HG03442 (cell line): Measurements from ENCODE around the gene MNT.

Experiments
- ATAC-seq: cut with Tn5 transposase; IDR thresholded peaks from one replicate; pipeline ENCODE4 v1.9.1; 2021; ENCODE audit warnings: mild to moderate bottlenecking, moderate library complexity; ENCODE audit not compliant: unreplicated experiment

Gene MNT

DNA sequence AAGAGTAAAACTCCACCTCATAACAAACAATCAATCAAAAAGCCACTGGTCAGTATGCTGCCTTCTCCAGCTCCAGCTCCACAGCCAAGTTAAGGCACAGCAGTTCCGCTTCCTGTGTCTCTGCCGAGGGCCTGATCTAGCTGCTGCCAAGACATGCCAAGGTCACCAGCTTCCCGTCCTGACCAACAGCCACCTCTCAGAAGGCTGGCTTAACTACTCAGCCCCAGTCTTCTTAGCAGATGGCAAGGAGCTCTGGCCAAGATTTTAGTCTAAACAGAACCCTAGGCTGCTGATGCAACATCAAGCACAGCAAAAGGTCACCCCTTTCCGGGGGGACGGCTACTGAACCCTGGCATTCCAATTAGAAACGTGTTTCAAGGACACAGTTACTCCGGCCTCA lies 17.7 kb upstream of the MNT start:
- no peak for ATAC-seq

- no peak for ATAC-seq
Measured at GRCh38 chr17:2416010-2416734, 15.3 kb upstream of the MNT start.

DNA sequence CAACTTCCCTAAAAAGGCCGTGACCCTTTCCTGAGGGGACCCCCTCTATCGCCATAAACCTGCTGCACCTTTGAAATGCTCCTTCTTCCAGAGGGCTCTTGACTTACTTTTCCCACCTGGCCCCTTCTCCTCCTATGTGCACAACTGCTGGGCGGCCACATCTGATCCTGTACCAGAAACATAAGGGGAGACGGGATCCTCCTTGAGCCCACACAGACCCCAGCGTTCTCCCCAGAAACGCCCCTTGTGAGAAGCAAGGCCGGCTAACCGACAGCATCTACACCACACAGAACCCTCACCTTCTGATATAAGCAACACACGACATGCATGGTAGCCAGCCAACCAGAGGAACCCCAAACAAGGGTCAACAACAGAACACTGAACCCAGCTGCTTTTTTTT lies 14.2 kb upstream of the MNT start:
- ATAC-seq, result no peak

DNA sequence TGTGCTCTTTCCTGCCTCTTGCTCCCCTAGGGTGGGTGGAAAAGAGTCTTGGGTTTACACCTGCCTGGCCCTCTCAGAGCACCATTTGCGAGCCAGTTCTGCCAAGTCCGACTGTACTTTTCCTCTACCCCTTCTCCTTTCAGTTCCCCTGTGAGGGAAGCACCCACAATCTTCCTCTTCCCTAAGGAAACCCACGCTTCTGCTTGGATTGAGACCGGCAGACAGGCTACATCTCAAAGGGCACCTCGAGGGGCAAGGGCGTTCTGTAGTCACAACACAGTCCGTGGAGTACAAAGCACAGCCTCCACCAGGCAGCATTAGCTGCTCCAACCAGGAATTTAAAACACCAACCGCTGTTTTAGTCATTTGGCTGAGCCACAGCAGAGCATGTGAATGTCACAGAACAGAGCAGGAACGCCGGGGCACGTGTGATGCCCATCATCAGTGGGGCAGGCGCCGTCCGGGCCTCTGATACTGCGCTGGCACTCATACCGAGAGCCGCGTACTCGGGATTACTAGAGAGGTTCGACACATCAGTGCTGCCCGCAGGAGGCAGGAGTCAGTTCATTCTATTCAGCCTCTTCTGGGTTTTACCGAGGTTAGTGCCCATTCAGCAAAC lies 13.7 kb upstream of the MNT start:
- no peak for ATAC-seq

- ATAC-seq, result no peak
Measured at GRCh38 chr17:2412561-2413021, 11.7 kb upstream of the MNT start.

DNA sequence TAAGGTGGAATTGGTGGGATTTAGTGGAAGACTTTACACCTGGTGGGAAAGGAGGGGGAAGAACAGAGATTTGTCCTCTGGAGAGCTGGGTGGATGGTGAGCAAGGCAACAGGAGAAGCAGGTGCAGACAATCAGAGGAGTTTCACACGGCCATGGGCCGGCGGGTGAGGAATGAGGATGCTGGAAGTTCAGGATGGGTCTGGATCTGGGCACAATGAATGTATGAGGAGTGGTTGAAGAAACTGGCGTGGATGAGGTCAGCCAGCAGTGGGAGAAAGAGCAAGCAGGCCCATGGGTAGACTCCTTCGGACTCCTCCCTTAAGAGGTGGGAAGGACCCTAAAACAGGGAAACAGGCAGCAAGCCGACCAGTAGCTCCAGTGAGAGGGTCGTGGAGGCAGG lies 10.1 kb upstream of the MNT start:
- ATAC-seq, result no peak

GRCh38 chr17:2406903-2407790 lies 6.3 kb upstream of the MNT start:
- no peak for ATAC-seq

DNA sequence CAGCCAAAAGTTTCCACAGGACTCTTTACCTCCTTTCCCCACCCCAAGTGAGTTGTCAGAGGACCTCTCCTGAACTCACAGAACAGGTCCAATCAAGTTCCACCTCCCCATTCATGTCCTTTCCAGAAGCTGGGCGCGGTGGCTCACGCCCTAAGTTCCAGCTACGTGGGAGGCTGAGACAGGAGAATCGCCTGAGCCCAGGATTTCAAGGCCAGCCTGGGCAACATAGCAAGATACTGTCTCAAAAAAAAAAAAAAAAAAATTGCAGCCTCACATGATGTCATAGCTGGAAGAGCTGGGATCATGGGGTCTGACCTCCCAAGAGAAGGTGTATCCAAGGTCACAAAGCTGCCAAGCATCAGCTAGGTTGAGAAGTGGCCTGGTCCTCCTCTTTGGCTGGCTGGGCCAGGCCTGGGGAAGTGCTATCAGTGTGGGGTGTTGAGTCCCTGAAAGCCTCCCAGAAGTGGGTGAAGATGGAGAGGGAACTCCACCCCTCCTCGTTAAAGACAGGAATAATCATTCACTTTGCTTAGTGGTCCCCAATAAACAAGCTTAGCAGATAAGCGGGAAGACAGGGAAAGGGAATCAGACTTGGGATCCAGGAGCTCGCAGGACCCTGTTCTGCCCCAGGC lies 5.5 kb upstream of the MNT start:
- ATAC-seq, result no peak

- no peak for ATAC-seq
Measured at GRCh38 chr17:2405247-2405926, 4.5 kb upstream of the MNT start.

DNA sequence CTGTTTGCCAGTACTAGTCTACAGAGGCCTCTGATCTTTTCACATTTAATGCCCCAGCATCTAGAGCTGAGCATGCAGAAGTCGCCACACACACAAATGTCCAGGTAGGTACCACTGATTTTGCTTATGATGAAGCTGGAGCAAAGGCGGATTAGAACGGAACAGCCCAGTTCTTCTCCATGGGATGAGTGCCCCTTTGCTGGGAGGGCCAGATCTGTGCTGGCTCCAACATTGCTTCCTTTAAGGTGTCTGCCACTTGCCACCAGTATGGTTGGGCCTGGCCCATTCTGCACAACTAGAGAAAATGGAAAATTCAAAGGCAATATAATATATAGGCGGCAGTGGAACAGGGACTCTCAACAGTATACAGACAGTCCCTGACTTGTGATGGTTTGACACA lies 2.2 kb upstream of the MNT start:
- no peak for ATAC-seq

DNA sequence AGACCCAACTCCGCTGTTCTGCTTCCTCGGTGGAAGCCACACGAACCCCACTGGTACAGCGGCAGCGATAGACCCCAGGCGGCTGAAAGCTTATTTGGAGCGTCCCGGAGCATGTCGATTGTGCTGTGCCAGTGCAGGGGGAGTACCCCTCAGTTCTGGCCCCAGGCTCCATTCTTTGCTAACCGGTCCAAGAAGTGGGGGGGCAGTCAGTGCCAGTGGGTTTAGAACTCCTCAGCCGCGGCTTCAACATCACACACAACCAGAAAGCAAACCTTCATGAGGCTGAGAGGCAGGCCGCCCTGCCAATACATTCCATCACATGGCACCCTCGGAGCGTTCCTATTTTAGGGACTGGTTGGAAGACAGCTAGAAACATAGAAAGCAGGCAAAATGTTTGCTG lies 1.7 kb upstream of the MNT start:
- ATAC-seq, result no peak

GRCh38 chr17:2401426-2402221 lies 764 bp upstream of the MNT start:
- peak; percentile 45 for ATAC-seq

- no peak for ATAC-seq
Measured at GRCh38 chr17:2400474-2400866, 390 bp downstream of the MNT start.

- ATAC-seq, result peak; percentile 28
Measured at GRCh38 chr17:2399572-2400473, 1.0 kb downstream of the MNT start.

DNA sequence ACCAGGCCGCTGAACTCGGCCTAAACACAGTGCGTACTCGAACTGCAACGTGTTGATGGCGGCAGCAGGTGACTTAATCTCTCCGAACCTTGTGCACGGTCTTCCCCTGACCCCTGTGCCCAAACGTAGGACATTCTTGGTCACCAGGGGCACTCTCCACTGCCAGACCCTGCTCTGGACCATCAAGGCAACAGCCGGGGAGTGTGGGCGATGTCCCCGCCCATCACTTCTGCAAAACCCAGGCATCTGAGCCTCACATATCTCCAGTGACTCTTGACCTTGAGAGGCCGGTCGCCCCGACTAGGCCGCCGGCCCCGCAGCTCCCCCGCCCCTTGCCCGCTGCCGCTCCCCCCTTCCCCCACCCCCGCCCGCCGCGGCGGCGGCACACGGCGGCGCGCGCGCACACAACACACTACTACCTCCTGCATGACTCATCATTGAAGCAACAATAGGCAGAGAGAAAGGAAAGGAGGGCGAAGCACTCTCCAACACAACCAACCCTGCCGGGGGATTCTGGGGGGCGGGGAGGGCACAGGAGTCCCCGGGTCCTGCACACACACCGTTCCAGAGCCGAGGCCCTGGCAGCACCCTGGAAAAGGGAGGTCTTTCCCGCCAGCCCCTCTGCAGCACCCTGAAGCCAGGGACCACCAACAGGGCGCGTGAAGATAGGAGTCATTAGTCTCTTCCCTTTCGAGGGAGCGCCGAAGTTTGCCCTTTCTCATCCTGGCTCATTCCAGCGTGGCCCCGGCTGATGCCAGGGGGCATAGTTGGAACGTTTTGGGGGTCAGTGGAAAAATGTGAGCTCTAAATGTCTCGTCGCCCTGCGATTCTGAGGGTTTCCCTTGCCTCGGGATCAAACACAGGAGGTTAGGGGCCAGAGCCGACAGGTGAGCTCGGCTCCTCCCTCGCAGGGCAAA lies 1.9 kb downstream of the MNT start:
- no peak for ATAC-seq

DNA sequence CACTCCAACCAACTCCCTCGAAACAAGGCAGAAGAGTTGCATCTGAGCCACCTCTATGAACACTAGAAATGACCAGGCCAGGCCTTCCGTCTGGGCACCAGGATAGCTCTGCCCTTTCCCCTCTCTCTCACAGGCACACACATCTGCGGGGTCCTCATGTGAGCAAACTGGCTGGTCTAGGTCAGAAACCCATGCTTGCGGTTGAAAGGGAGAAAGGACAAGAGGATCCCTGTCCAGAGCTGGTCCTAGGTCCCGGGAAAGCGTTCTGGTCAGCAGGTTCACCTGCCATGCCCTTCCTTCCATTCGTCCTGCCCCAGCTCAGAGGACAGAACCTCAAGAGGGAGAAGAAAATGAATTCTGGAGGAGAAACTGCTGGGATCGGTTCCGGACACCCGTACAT lies 2.7 kb downstream of the MNT start:
- ATAC-seq, result no peak

DNA sequence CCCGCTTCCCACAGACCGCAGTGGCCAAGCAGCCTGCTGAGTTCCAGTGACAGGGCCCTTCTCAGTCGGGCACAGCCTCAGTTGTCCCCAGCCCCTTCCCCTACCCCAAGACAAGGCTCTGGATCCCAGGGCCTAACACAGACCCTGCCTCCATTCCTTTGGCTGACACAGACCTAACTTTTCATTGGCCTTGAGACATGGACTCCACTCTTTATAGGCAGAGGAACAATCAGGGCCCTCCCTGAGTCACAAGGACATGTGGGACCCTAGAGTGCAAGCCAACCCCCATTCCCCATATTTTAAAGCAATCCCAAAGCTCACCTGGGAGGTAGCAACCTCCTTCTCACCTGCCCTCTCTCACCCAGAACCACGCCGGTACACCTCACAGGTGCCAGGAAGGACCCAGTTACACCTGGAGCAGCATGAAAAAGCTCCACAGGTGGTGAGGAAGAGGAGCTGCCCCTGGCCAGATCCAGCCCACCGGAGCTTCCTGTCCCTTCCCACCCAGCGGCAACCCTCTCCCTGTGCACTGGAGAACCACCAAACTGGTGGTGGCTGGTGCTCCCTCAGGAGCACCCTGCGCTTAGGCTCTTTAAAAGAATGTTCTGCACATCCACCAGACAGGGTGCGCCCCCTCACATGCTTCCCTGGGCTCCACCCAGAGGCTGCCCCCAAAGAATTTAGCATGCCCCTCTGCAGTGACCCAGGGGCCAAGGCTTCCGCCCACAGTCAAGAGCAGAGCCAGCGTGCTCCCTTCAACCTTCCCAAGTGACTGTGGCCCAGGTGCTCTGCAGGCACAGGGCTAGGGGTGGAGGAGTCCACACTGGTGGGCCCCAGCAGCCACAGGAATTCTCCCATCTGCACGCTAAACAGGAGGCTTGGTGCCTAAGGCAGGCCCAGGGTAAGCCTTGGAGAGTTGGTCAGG lies 3.4 kb downstream of the MNT start:
- no peak for ATAC-seq
